Upper lobe of left lung (tissue), 4 donors: ENCODE measurements around the gene SIL1.

Source experiments
- POLR2A ChIP-seq, 4 donors: fragments of 450-650 bp; IDR thresholded peaks; one replicate each; pipeline ENCODE4 v1.5.1; 2016 to 2017; ENCODE audit warnings: antibody characterized with exemption in 4 of 4, mild to moderate bottlenecking in 2 of 4
- TF ChIP-seq, protein P1 (sequence below), 6 experiments: fragments of 450-650 bp in 4 of 6; fragments of 200-600 bp in 2 of 6; sonication (generic) in 2 of 6; IDR thresholded peaks; one replicate each; pipeline ENCODE4 v1.5.1; 2016 to 2019; ENCODE audit warnings: antibody characterized with exemption in 6 of 6

DNA sequence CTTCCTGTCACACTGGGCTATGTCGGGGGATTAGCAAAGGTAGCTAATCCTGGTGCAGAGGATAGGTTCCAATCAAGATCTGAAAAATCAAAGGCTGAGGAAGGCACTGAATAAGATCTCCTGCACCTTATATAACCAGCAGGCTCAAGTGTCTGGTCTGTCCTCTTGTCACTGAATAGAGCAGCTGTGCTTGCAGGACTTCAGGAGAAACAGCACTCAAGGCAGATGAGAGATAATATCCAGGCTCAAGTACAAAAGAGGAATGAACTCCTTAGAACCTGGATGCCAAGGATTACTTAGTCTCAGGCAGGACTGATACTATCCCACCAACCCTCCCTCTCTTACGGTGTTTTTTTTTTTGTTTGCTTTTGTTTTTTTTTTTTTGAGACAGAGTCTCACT, 214.2 kb downstream of the SIL1 start:
- TF ChIP-seq, protein P1, sequence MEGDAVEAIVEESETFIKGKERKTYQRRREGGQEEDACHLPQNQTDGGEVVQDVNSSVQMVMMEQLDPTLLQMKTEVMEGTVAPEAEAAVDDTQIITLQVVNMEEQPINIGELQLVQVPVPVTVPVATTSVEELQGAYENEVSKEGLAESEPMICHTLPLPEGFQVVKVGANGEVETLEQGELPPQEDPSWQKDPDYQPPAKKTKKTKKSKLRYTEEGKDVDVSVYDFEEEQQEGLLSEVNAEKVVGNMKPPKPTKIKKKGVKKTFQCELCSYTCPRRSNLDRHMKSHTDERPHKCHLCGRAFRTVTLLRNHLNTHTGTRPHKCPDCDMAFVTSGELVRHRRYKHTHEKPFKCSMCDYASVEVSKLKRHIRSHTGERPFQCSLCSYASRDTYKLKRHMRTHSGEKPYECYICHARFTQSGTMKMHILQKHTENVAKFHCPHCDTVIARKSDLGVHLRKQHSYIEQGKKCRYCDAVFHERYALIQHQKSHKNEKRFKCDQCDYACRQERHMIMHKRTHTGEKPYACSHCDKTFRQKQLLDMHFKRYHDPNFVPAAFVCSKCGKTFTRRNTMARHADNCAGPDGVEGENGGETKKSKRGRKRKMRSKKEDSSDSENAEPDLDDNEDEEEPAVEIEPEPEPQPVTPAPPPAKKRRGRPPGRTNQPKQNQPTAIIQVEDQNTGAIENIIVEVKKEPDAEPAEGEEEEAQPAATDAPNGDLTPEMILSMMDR (IDR thresholded peaks at IDR 0.05): no peak
- no peak for TF ChIP-seq POLR2A (IDR thresholded peaks at IDR 0.05)
